Brain microvascular endothelial cell (primary cell): ENCODE data around the gene WASF1.

Experiments used
- DNase-seq: peaks from one replicate; pipeline ENCODE4 v3.0.0-alpha.2; 2020
- H3K27ac ChIP-seq: fragments of 250-450 bp; sonication (Bioruptor Pico); 2 replicates; pipeline ENCODE4 v1.5.1; 2020; ENCODE audit warnings: mild to moderate bottlenecking, moderate library complexity
- H3K27me3 ChIP-seq: fragments of 250-450 bp; sonication (Bioruptor Pico); replicated peaks from 2 replicates; pipeline ENCODE4 v1.5.1; 2020; ENCODE audit warnings: mild to moderate bottlenecking
- H3K36me3 ChIP-seq: fragments of 250-450 bp; sonication (Bioruptor Pico); replicated peaks from 2 replicates; pipeline ENCODE4 v1.5.1; 2020; ENCODE audit warnings: mild to moderate bottlenecking
- H3K4me3 ChIP-seq: 2 replicates; pipeline ENCODE4 v1.5.1; 2011; ENCODE audit warnings: low read depth, mild to moderate bottlenecking, control low read depth, low read length, moderate library complexity
- CTCF ChIP-seq: IDR thresholded peaks from 2 replicates; pipeline ENCODE4 v1.5.1; 2011; ENCODE audit warnings: low read depth, mild to moderate bottlenecking, moderate library complexity, low read length, control low read depth, inconsistent platforms; ENCODE audit errors: missing control alignments
- in situ Hi-C: cut with HindIII; loops from 2 replicates; pipeline ENCODE4 v1.10.0; 2017; ENCODE audit warnings: low sequenced_read_pairs, low pct_ligation_motif_present

Gene WASF1

GRCh38 chr6:110068592-110068967 is 110.9 kb downstream of the WASF1 start:
- no peak overlapping the region for H3K4me3 ChIP-seq

GRCh38 chr6:110067837-110068591 is 111.5 kb downstream of the WASF1 start:
- TF ChIP-seq CTCF = no peak
- Histone ChIP-seq H3K27me3 (peaks cover 2% of the 10 kb centered on the region), H3K27ac (no peak overlapping the region), H3K4me3 (no peak overlapping the region), H3K36me3 (no peaks in the 10 kb centered on the region)
- in situ Hi-C loops = no loop called here
- DNase-seq = no peak

More at GRCh38 chr6:110068592-110068967, 110.9 kb downstream of the WASF1 start:
- no peak overlapping the region for H3K27ac ChIP-seq
- TF ChIP-seq CTCF = no peak
- peaks cover 2% of the 10 kb centered on the region for H3K27me3 ChIP-seq
- in situ Hi-C loops = no loop called here
- no peaks in the 10 kb centered on the region for H3K36me3 ChIP-seq
- DNase-seq = no peak

GRCh38 chr6:110064744-110065524 is 114.5 kb downstream of the WASF1 start:
- no peak overlapping the region for H3K4me3 ChIP-seq
- TF ChIP-seq CTCF = no peak
- peaks cover 2% of the 10 kb centered on the region for H3K27me3 ChIP-seq
- DNase-seq = no peak
- in situ Hi-C loops = no loop called here
- no peaks in the 10 kb centered on the region for H3K36me3 ChIP-seq
- H3K27ac ChIP-seq = no peak overlapping the region

GRCh38 chr6:110063594-110064263 is 115.7 kb downstream of the WASF1 start:
- H3K4me3 ChIP-seq = no peak overlapping the region

GRCh38 chr6:110055387-110055735 is 124.1 kb downstream of the WASF1 start:
- Histone ChIP-seq H3K36me3 (no peaks in the 10 kb centered on the region), H3K27ac (no peak overlapping the region), H3K27me3 (peaks cover 3% of the 10 kb centered on the region), H3K4me3 (no peak overlapping the region)
- DNase-seq = no peak
- in situ Hi-C loops = no loop called here
- TF ChIP-seq CTCF = no peak

More at GRCh38 chr6:110063594-110064263, 115.7 kb downstream of the WASF1 start:
- TF ChIP-seq CTCF = no peak
- H3K36me3 ChIP-seq = no peaks in the 10 kb centered on the region
- in situ Hi-C loops = no loop called here
- peaks cover 2% of the 10 kb centered on the region for H3K27me3 ChIP-seq
- DNase-seq = no peak
- H3K27ac ChIP-seq = no peak overlapping the region
